Activated CD4-positive, alpha-beta T cell treated with anti-CD3 and anti-CD28 coated beads, Interleukin-2, Interleukin-6, amounts not matched to agents 100 ng/mL and 50 ng/mL, durations not matched to agents 16 hours and 8 hours (primary cell): ENCODE data around the gene SLC5A10.
"Not testable (repeated sequence)": the region's sequence is repeated elsewhere in the genome, so short reads cannot be mapped to it uniquely, and the experiment has no call there.

Source experiments
- DNase-seq: peaks from one replicate; pipeline ENCODE4 v3.0.0-alpha.2; 2020

SLC5A10 gene

DNA sequence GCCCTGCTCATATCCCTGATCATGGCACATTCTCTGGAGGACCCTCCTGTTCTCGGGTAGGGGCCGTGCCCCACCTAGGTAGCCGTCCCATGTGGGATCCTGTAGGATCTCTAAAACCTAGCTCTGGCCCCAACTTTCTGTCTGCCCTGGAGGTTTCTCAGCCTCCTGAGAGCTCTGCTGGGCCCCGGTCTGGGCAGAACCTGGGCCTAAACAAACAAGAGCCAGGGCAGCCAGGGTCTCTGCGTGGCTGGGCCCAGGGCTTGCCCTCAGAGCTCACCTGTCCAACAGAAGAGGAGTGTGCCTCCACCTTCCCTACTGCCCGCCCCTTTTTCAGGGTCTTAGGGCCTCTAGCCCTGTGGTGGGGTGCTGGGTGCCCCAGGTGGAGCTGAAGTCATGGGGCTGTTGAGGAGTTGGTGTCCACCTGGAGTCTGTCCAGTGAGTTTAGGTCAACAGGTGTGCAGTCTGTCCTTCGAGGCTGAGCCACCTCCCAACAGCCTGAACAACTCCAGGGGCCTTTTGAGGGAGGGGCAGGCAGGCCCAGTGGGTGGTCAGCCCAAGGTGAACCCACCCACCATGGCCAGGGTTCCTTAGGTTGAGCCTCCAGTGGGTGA is 69.2 kb downstream of the SLC5A10 start:
- not testable (repeated sequence) for DNase-seq

GRCh38 chr17:19021622-19022083 is 69.7 kb downstream of the SLC5A10 start:
- DNase-seq: peak; percentile 34

GRCh38 chr17:19022128-19022527 is 70.2 kb downstream of the SLC5A10 start:
- DNase-seq: no peak

DNA sequence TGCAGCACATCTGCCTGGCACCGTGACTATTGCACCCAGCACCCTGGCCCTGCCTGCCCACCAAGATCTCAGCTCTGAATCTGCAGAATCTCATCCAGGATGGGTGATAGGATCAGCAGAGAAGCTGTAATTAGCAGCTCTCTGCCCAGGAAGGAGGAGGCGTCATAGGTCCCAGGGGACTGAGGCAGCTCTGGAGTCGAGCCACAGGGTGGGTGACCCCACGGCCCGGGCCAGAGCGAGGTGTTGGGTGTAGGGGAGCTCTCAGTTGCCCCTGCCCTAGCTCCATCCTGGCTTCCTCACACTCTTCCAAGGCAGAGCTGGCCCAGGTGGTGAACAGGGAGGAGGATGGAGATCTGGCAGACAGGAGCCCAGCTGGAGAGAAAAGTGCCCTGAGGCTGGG is 70.8 kb downstream of the SLC5A10 start:
- no peak for DNase-seq

GRCh38 chr17:19023209-19023999 is 71.4 kb downstream of the SLC5A10 start:
- no peak for DNase-seq

- no peak for DNase-seq
These were observed 72.4 kb downstream of the SLC5A10 start for GRCh38 chr17:19024101-19025078.

- DNase-seq: not testable (repeated sequence)
These were observed 76.7 kb downstream of the SLC5A10 start for GRCh38 chr17:19028671-19029070.

GRCh38 chr17:19029740-19030139 is 77.8 kb downstream of the SLC5A10 start:
- DNase-seq: not testable (repeated sequence)

GRCh38 chr17:19030771-19031449 is 78.9 kb downstream of the SLC5A10 start:
- not testable (repeated sequence) for DNase-seq

DNA sequence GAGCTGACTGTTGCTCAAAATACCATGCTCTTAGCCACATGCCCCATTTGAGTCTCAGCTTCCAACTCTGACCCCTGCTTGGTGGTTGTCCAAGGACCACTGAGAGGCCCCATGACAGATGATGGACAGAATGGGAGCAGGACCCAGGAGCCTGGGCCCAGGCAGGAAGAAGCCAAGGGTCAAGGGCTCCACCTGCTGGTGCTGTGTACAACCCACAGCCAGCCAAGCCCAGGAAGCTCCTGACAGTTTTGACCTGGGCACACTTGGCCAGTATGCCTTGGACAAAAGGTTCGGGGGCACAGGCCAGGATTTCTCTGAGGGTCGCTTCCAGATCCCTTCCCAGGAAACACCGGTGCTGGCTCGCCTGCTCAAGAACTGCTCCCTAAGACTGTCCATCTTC is 79.8 kb downstream of the SLC5A10 start:
- DNase-seq: peak; percentile 74

- DNase-seq: not testable (repeated sequence)
These were observed 80.5 kb downstream of the SLC5A10 start for GRCh38 chr17:19032377-19032988.

DNA sequence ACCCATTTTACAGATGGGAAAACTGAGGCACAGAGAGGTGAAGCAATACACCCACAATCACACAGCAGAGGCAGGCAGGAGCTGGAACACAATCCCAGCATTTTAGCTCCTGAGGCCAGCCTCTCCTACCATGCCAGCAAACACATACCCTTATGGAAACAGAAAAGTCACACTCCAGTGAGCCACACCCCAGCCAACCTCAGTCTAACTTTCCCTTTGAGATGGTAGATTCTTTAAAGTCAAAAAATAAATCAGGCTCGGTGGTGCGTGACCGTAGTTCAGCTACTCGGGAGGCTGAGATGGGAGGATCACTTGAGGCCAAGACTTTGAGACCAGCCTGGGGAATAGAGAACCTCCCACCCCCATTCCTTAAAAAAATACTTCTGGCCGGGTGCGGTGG is 84.2 kb downstream of the SLC5A10 start:
- not testable (repeated sequence) for DNase-seq

GRCh38 chr17:19037547-19037946 is 85.6 kb downstream of the SLC5A10 start:
- not testable (repeated sequence) for DNase-seq

- DNase-seq: not testable (repeated sequence)
These were observed 86.0 kb downstream of the SLC5A10 start for GRCh38 chr17:19038007-19038406.

GRCh38 chr17:19038730-19039129 is 86.8 kb downstream of the SLC5A10 start:
- DNase-seq: not testable (repeated sequence)

GRCh38 chr17:19040350-19040749 is 88.4 kb downstream of the SLC5A10 start:
- not testable (repeated sequence) for DNase-seq

- DNase-seq: not testable (repeated sequence)
These were observed 89.9 kb downstream of the SLC5A10 start for GRCh38 chr17:19041871-19042270.

DNA sequence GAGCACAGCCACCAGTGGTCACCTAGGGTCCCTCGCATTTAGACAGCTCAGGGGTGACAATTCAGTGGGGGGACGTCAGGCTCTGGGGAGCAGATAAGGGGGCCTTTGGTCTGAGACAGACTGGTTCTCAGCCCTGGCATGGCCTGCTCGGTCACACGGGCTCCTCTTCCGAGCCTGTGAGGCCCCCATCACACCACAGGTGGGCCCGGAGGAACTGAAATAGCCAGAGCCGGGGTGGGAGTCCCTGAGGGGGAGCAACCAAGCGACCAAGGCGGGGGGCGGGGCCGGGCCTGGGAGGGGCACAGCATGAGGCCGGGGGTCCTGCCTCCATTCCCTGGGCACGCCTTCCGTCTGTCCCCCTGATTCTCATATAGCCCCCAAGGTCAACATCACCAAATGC is 90.4 kb downstream of the SLC5A10 start:
- not testable (repeated sequence) for DNase-seq

DNA sequence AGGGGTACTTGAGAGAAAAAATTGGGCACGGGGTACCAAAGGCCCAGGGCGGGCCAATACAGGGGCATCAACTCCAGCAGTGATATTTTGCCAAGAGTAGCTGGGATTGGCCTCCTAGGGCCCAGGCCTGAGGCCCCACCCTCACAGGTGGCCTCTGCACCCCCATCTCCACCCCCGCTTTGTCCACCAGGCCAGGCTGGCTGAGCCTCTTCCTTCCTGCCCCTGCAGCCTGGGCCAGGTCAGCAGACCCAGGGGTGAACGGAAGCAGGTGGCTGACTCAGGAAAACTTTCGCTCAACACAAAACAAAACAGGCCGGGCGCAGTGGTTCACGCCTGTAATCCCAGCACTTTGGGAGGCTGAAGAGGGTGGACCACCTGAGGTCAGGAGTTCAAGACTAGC is 91.1 kb downstream of the SLC5A10 start:
- DNase-seq: not testable (repeated sequence)

DNA sequence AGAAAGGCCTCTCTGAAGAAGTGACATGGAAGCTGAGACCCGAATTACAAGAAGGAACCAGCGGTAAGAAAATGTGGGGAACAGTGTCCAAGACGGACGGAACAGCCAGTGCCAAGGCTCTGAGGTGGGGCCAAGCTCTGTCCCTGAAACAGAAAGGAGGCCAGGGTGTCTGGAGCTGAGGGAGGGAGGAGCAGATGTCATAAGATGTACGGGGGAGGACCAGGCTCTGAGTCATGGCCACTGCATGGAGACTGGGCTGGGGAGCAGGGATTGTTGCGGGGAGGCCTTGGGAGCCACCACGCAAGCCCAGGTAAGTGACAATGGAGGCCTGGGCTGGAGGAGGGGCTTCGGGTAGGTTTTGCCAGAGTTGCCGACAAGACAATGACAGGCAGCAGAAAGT is 92.7 kb downstream of the SLC5A10 start:
- not testable (repeated sequence) for DNase-seq

DNA sequence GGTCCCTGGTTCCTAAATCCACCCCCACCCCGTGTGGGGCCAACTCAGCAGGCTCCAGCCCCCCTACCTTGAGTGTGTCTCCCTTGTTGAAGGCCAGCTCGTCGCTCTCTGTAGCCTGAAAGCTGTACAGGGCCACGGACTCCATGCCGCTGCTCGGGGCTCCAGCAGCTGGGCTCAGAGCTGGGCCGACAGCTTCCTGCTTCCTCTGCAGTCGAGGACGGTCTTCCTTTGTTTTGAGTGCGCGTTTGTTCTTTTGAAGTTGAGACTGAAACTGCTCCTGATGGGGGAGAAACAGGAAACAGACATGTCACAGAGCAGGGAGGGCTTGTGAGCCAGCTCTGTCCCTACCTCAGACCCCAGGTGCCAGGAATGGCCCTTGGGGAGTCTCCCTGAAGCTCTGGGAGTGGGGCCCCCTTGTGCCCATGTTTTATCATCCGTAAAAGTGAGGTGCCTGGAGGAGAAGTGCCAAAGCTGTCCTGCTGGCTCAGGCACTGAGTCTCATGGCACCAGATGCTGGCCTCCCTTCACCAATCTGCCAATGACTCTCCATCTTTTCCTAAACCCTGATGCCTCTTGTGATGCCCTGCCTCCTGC is 94.9 kb downstream of the SLC5A10 start, which contains the start of gene GRAP:
GRAP (minus strand) TSS at position 176 of the 594 bp plus-strand sequence; CDS start at position 145, 31 bp downstream.
- DNase-seq: not testable (repeated sequence)
